NCI-H187 treated with DMSO at 0.1 percent for 48 hours (cell line): ENCODE measurements around the gene TBL3.
A peak's percentile ranks its signal among the peaks of the same experiment; 100 is the strongest.

Source experiments
- DNase-seq: peaks from one replicate; lab custom pipeline; 2025; lab: John Stamatoyannopoulos, UW

The TBL3 gene

DNA sequence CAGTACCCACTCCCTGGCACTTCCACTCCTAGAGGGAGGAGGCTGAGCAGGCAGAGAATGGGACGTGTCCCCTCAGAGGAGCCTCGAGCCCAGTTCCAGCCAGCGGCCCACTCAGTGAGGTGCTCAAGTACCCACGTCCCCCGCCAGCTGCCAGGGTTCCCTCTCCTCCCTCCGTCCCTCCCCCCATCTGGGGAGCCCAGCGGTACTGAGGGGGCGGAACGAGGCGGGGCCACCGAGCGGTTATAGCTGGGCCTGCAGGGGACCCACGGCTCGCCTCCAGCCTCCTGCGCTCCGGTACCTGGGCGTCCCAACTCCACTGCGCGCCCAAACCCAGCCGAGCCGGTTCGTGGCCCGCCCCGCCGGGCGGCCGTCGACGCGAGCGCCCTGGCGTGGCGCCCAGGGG is 47.7 kb downstream of the TBL3 start, which contains the start of gene NPW:
NPW (plus strand) TSS at position 268 of the 403 bp plus-strand sequence.
- no peak for DNase-seq

DNA sequence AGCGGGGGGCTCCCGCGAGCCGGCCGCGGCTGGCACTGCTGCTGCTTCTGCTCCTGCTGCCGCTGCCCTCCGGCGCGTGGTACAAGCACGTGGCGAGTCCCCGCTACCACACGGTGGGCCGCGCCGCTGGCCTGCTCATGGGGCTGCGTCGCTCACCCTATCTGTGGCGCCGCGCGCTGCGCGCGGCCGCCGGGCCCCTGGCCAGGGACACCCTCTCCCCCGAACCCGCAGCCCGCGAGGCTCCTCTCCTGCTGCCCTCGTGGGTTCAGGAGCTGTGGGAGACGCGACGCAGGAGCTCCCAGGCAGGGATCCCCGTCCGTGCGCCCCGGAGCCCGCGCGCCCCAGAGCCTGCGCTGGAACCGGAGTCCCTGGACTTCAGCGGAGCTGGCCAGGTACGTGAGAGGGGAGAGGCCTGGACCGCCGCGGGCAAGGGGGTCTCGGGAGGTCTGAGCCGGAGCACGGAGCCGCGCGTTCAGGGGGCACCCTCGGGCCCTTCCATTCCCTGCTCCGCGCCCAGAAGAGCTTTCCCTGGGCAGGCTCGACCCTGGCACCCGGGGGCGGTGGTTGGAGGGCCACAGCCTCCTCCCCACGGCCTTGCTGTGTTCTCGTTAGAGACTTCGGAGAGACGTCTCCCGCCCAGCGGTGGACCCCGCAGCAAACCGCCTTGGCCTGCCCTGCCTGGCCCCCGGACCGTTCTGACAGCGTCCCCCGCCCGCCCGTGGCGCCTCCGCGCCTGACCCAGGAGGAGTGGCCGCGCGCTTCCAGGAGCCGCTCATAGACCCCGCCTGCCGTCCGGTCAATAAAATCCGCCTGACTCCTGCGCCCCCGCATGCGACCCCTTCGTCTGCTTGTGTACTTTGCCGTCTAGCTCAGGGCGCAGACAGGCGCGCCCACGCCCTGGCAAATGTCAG is 48.3 kb downstream of the TBL3 start:
- no peak for DNase-seq

DNA sequence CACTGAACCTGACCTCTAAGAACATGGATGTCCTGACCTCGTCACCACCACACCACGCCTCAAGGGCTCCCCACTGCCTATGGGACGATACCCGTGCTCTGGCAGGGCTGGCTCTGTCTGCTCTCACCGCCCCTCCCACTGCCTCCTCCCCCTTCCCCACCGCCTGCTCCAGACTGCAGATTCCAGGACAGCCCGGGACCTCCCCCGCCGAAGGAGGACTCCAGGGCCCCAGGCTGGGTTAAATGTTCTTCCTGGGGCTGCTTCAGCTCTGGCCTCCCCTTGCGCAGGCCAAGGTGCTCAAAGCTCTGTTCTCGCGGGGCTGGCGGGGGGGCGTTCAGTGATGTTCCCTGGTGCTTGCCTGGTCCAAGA is 50.9 kb downstream of the TBL3 start:
- no peak for DNase-seq

DNA sequence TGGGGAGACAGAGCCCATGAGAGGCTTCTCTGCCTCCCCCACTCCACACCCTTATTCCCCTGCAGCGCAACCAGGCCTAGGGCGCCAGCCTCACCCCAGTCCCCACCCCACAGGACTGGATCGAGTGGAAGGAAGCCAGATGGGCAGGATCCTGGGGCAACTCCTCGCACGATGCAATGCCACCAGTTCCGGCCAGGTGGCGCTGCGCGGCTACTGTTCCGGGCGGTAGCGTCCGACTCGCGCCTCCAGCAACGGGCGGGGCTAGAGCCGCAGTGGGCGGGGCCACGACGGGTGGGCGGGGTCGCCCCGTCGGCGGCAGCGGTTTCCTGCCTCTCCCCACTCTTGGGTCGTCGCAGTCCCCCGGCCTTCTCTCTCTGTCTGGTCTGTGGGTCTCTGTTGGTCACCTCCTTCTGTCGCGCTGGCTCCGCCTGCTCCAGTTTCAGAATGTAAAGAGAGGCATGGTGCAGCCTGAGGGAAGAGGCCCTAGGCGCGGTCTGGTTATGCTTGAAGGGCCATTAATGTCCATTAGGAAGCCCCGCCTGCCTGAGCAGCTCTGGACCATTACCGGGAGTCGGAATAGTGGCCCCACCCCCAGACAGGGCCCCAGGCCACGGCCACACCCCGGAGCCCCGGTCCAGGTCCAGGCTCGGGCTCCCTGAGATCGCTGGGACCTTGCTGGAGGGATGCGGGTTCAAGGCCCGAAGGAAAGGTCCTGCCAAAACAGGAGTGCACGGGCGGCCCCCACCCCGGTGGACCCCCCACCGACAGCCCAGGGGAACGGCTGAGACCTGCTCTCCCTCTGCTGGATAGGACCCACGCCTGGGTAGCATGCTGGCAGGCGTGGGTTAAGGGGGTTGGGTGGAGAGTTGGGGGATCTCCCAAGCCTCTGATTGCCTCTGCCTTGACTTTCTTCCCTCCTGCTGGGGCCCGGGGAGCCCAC is 51.5 kb downstream of the TBL3 start:
- peak; percentile 70 for DNase-seq

DNA sequence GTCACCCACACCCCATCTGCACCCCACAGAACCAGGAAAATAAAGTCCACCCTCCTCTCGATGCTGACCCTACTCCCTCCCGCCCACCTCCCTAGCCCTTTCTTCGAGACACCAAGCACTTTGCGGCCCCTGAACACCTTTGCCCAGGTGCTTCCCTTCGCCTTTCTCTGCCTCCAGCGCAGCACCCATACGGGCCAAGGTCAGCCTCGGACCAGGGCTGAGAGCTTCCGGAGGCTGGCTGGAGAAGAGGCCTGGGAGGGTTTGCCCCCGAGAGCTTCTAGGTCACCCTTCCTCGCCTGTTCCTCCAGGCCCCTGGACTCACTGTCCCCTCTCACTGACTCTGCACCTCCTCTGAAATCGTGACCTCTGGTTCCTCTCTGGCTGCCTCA is 52.2 kb downstream of the TBL3 start:
- no peak for DNase-seq

DNA sequence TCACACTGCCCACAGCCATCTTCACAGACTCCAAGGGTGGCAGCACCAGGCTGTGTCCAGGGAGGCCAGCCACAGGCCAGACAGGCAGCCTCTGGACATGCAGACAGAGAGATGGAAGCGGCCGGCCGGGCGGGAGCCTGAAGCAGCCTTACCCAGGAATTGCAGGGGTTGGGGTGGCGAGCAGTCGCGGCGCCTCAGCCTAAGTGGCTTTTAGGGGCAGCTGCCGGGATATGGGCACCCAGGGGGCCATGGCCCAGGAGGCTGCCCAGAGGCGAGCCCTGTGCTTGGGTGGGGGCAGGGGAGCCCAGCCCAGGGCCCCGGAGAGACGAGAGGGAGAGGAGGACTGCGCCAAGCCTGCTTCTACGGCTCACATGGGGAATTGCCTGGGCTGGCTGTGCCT is 53.4 kb downstream of the TBL3 start:
- no peak for DNase-seq

DNA sequence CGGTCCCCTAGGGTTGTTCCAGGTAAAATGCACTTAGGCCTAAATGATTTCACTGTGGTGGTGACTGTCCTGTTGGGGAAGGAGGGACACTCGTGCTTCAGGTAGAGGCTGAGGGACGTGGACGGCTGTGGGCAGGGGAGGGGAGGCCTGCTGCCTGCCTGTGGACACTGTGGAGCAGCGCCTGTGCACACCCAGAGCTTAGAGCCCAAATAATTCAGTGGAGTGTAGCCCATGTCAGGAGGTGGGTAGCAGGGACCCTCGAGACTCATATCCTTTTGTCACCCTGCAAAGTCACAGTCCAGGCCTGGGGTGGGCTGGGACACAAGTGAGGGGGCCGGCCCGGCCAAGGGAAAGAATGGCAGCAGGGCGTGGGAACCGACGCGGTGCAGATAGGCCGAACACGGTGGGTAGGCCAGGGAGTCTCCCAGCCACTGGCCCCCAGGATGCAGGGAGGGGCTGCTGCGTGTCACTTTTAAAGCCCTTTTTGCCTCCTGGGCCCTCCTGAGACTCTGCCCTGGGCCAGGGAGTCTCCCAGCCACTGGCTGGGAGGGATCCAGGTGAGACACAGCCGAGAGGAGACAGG is 54.1 kb downstream of the TBL3 start:
- DNase-seq = no peak

DNA sequence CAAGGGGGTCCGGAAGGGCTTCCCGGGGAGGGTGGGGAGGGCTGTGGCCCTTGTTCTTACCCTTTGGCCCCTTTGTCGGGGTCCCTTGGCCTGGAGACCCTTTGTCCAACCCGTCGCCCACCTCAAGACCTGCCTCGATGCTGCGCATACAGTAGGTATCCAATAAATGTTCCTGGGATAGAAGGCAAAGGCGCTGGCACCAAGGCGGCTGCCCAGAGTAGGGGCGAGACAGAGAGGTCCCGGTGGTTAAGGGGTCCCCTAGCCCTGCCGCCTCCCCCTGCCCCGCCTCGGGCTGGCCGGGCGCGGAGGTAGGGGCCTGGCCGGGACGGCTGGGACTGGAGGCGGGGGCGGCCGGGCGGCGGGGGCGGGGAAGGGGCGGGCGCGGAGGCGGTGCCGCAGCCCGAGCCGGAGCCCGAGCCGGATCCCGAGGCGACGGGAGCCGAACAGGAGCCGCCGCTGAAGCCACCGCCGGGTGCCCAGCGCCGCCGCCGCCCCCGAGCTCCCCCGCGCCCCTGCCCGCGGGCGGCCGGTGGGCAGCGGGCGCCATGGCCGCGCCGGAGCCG is 54.7 kb downstream of the TBL3 start, which contains the start of gene NHERF2:
NHERF2 (plus strand) TSS at position 442 of the 563 bp plus-strand sequence; CDS start at position 546, 104 bp downstream.
- no peak for DNase-seq

DNA sequence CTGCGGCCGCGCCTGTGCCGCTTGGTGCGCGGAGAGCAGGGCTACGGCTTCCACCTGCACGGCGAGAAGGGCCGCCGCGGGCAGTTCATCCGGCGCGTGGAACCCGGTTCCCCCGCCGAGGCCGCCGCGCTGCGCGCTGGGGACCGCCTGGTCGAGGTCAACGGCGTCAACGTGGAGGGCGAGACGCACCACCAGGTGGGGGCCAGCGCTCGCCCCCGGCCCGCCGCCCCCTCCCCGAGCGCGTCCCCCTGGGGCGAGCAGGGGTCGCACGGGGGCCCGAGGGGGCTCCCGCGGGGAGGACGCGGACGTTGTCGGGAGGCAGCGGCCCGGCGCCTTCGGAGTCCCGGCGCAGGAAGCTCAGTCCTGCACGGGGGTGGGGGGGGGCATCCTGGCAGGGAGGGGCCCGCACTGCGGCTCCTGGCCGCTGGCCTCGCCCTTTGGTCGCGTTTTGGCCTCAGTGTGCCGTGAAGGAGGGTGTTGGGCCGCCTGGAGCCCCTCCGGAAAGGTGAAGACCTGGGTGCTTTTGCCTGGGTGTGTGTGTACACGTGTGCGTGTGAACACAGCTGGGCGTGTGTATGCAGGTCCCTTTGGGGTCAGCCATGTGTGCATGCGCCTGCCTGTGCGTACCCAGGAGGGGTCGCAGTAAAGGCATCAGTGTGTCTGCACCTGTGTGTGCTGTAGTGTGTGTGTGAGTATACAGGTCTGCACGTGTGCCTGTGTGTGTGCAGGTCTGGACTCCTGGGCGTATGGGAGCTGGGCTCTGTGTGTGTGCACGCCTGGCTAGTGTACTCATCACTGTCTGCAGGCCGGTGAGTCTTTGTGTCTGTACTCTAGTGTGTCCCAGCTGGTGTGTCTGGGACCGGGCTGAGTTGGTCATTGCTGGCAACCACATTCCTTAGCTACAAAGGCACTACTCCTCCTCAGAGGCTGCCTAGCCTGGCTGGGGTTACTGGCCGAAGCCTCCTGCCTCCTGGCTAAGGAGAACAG is 55.5 kb downstream of the TBL3 start:
- no peak for DNase-seq

DNA sequence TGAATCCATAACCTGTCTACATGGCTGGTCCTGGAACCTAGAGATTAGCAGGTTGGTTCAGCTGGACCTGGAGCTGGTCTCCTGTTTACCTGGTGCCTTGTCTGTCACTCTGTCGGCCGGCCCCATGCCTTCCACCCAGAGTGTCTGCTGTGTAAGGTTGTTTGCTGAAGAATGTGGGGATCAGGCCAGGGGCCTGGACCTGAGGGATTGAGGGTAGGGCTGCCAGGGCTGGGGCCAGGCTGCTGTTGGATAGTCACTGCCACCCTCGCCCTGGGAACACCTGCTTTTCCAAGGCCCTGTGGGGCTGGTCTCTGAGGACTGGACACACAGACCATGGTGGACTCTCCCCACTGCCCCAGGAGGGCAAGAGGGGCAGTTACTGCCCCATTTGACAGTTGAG is 56.3 kb downstream of the TBL3 start:
- DNase-seq = no peak

DNA sequence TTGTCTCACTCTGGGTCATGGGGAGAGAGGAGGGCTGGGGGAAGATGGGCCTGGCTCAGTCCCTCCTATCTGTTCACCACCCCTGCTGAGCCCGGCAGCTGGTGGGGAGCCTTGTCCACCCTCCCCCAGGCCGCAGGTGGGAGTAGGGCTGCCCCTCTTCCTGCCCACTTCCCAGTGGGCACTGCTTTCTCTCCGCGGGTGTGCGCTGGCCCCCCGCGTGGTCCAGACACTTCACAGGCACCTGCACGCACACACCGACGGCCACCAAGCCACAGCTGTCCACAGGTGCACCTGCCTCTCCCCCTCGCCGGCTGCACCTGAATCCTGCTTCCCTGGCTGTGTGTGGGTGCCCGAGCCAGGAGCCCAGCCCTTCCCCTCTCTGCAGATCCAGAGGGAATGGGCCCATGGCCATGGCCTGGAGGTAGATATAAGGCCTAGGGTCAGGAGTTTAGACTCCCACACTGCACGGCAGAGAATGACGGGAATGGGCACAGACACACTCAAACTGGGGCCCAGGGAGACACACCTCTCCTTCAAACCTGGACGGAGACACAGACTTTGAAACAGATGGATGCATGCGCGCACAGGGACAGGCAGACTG is 56.9 kb downstream of the TBL3 start:
- DNase-seq = no peak

DNA sequence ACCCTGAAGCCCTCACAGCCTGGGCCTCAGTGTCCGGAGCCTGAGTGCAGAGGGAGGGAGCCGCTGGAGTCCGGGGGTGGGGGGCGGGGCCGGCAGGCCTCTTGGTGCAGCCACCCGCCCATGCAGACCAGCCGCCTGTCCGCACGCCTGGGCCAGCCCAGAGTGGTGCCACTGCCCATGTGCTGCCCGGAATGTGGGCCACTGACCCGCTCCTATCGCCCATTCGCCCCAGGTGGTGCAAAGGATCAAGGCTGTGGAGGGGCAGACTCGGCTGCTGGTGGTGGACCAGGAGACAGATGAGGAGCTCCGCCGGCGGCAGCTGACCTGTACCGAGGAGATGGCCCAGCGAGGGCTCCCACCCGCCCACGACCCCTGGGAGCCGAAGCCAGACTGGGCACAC is 57.5 kb downstream of the TBL3 start:
- no peak for DNase-seq

DNA sequence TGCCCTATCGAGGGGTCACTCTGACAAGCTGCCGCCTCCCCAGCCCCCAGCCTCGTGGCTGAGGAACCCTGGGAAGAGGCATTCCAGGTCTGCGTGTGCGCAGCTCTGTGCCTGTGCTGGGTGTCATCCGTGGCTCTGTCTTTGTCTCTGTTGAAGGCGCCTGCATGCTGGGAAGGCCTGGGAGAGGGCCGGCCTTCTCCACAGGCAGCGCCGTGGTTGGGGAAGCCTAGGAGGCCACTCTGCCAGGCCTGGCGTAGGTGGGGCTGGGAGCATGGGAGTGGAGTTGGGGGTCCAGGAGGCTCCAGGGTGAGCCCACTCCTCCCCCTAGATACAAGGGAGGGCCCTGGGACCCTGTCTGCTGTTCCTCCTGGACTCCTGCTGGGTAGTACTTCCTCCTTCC is 58.2 kb downstream of the TBL3 start:
- no peak for DNase-seq

DNA sequence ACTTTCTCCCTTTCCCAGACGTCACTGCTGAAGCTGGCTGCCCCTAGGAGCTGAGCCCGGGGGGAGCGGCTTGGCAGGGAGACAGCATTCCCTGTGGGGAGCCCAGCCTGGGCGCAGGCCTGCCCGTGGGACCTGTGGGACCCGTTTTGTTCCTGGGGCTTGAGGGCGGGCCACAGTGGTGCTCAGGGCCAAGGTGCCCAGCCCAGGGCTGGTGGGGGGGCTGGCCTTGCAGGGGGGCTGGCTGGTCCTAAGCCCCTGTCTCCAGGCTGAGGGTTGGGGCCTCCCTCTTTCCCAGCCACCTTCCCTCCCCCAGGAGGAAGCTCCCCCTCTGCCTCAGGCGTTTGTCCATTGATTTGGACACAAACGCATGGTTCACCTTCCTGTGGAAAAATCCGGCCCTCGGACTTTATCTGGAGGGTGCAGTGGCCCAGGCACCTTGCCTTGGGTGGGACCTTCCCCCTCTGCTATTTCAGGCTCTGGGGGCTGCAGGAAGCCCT is 59.3 kb downstream of the TBL3 start:
- no peak for DNase-seq
